ENCODE measurements around the gene LIN28A.

The LIN28A gene

DNA sequence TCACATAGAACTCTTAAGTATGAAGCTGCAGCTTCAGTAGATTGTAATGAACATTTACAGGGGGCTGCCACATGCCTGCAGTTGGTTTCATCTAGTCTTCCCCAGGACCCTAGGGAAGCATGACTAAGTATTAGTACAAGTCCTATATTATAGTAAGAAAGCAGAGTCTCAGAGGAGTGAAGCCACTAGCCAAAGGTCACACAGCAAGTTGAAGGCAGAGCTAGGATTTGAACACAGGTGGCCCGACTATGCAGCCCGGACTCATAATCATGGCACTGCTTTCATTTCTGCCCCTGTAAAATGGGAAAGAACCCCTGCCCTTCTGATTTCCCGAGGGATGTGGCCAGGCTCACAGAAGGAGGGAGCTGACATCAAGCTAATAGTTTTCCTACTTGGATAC, 48.3 kb upstream of the LIN28A start:
- TF ChIP-seq ZNF23 (tag by site-specific recombination; IDR thresholded peaks at IDR 0.05; ENCODE audit: borderline replicate concordance) (no peak), ZNF37A (tag by site-specific recombination; IDR thresholded peaks at IDR 0.05) (no peak), ZBTB8A (tag by site-specific recombination; IDR thresholded peaks at IDR 0.05) (no peak), ZFP41 (tag by site-specific recombination; IDR thresholded peaks at IDR 0.05; ENCODE audit: borderline replicate concordance) (no peak), ZNF501 (tag by site-specific recombination; IDR thresholded peaks at IDR 0.05) (no peak), ELK4 (IDR thresholded peaks at IDR 0.05; ENCODE audit: borderline replicate concordance, low read depth, low read length) (no peak), PRDM1 (tag by site-specific recombination; IDR thresholded peaks at IDR 0.05) (no peak), HOXC10 (CRISPR knock-in tag; IDR thresholded peaks at IDR 0.05) (no peak), ZNF2 (tag by site-specific recombination; IDR thresholded peaks at IDR 0.05) (no peak), ZNF707 (tag by site-specific recombination; IDR thresholded peaks at IDR 0.05) (no peak), ZNF202 (tag by site-specific recombination; IDR thresholded peaks at IDR 0.05; ENCODE audit: borderline replicate concordance) (no peak), ZNF449 (tag by site-specific recombination; IDR thresholded peaks at IDR 0.05) (no peak), ZSCAN16 (tag by site-specific recombination; IDR thresholded peaks at IDR 0.05) (no peak), TRIM28 (IDR thresholded peaks at IDR 0.05; ENCODE audit: borderline replicate concordance, low read length) (no peak), ZNF555 (tag by site-specific recombination; conservative IDR thresholded peaks at IDR 0.05) (no peak), ZNF132 (tag by site-specific recombination; IDR thresholded peaks at IDR 0.05; ENCODE audit: borderline replicate concordance) (no peak), ZNF530 (tag by site-specific recombination; IDR thresholded peaks at IDR 0.05; ENCODE audit: low read depth) (no peak), ZNF155 (tag by site-specific recombination; IDR thresholded peaks at IDR 0.05) (no peak), OSR2 (tag by site-specific recombination; IDR thresholded peaks at IDR 0.05) (no peak)
- TF ChIP-seq, protein P1, sequence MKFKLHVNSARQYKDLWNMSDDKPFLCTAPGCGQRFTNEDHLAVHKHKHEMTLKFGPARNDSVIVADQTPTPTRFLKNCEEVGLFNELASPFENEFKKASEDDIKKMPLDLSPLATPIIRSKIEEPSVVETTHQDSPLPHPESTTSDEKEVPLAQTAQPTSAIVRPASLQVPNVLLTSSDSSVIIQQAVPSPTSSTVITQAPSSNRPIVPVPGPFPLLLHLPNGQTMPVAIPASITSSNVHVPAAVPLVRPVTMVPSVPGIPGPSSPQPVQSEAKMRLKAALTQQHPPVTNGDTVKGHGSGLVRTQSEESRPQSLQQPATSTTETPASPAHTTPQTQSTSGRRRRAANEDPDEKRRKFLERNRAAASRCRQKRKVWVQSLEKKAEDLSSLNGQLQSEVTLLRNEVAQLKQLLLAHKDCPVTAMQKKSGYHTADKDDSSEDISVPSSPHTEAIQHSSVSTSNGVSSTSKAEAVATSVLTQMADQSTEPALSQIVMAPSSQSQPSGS (tag by site-specific recombination; IDR thresholded peaks at IDR 0.05; ENCODE audit: low read depth): no peak
- Histone ChIP-seq H3K27ac (ENCODE audit: extremely low read depth, low read depth, low read length) (no peak overlapping the region), H3K4me1 (ENCODE audit: control insufficient read depth, insufficient read depth, low read length) (no peaks in the 10 kb centered on the region), H3K36me3 (ENCODE audit: control insufficient read depth in 2 of 2, insufficient read depth in 1 of 2, low read length in 2 of 2) (no peaks in the 10 kb centered on the region), H3K9me3 (ENCODE audit: control insufficient read depth, insufficient read depth, low read depth, low read length) (no peaks in the 10 kb centered on the region), H3K4me3 (ENCODE audit: low read depth, low read length) (no peak overlapping the region)
- CTCF ChIA-PET: interaction anchor here (0.6 to 3.8 kb wide), 14 partner anchors 9 to 370 kb away, joined by 3 to 81 read pairs (median 3); no protein-coding TSS in a partner anchor
- POLR2A ChIA-PET: no interaction called here

GRCh38 chr1:26363549-26364448, 46.8 kb upstream of the LIN28A start:
- Histone ChIP-seq H3K27ac (ENCODE audit: extremely low read depth, low read depth, low read length) (no peak overlapping the region), H3K9me3 (ENCODE audit: control insufficient read depth, insufficient read depth, low read depth, low read length) (no peaks in the 10 kb centered on the region), H3K36me3 (ENCODE audit: control insufficient read depth in 2 of 2, insufficient read depth in 1 of 2, low read length in 2 of 2) (no peaks in the 10 kb centered on the region), H3K4me3 (ENCODE audit: low read depth, low read length) (no peak overlapping the region), H3K4me1 (ENCODE audit: control insufficient read depth, insufficient read depth, low read length) (no peaks in the 10 kb centered on the region)
- ChIA-PET CTCF (interaction anchor here (0.6 to 3.8 kb wide), 50 partner anchors 10 to 1315 kb away, joined by 3 to 81 read pairs (median 4); partner anchors contain the start of genes CD52, CEP85, CRYBG2 and DHDDS), POLR2A (interaction anchor here (0.7 kb wide), 1 partner anchor 20 kb away, joined by 5 read pairs; no protein-coding TSS in a partner anchor)
- TF ChIP-seq ZNF2 (tag by site-specific recombination; IDR thresholded peaks at IDR 0.05) (peak; percentile 46; the same call in 1 of the 2 replicates), SP7 (tag by site-specific recombination; IDR thresholded peaks at IDR 0.05) (peak; percentile 31; the same call in 1 of the 2 replicates), ZNF394 (tag by site-specific recombination; IDR thresholded peaks at IDR 0.05; ENCODE audit: borderline replicate concordance) (no peak), HOXA7 (CRISPR knock-in tag; IDR thresholded peaks at IDR 0.05; ENCODE audit: borderline replicate concordance) (no peak), GLIS1 (tag by site-specific recombination; IDR thresholded peaks at IDR 0.05) (peak; percentile 44; the same call in 1 of the 2 replicates), ZNF174 (tag by site-specific recombination; IDR thresholded peaks at IDR 0.05) (0 out of 2 replicates have a peak, but pooled peaks have one; percentile 28), CTCF (tag by site-specific recombination; IDR thresholded peaks at IDR 0.05) (peak; percentile 79), ZNF660 (tag by site-specific recombination; IDR thresholded peaks at IDR 0.05) (peak; percentile 76; the same call in 1 of the 2 replicates), OVOL3 (tag by site-specific recombination; IDR thresholded peaks at IDR 0.05) (no peak), ZBTB17 (tag by site-specific recombination; IDR thresholded peaks at IDR 0.05) (peak; percentile 68), ZFHX2 (tag by site-specific recombination; conservative IDR thresholded peaks at IDR 0.05) (peak; percentile 84)

Measured in HEK293 (cell line).